ENCODE results near the gene MAFG.

GRCh38 chr17:81961521-81962498, 34.3 kb upstream of the MAFG start:
- no peak for TF ChIP-seq CTCF (conservative IDR thresholded peaks at IDR 0.05; ENCODE audit: low read depth in 2 of 2)
- TF ChIP-seq EZH2 (IDR thresholded peaks at IDR 0.05; ENCODE audit: low read depth, unreplicated experiment), result no peak
- TF ChIP-seq EZH2phosphoT487 (IDR thresholded peaks at IDR 0.05; ENCODE audit: unreplicated experiment), result no peak
- no peak for TF ChIP-seq STAT1 (IDR thresholded peaks at IDR 0.05; ENCODE audit: unreplicated experiment)
- no peak for TF ChIP-seq POLR2AphosphoS5 (IDR thresholded peaks at IDR 0.05; ENCODE audit: low read depth)
- no peak for TF ChIP-seq CREB1 (CRISPR knock-in tag; IDR thresholded peaks at IDR 0.05; ENCODE audit: low read depth)
- TF ChIP-seq REST (IDR thresholded peaks at IDR 0.05; ENCODE audit: unreplicated experiment), result no peak
